ENCODE data around the gene SKIL.

DNA sequence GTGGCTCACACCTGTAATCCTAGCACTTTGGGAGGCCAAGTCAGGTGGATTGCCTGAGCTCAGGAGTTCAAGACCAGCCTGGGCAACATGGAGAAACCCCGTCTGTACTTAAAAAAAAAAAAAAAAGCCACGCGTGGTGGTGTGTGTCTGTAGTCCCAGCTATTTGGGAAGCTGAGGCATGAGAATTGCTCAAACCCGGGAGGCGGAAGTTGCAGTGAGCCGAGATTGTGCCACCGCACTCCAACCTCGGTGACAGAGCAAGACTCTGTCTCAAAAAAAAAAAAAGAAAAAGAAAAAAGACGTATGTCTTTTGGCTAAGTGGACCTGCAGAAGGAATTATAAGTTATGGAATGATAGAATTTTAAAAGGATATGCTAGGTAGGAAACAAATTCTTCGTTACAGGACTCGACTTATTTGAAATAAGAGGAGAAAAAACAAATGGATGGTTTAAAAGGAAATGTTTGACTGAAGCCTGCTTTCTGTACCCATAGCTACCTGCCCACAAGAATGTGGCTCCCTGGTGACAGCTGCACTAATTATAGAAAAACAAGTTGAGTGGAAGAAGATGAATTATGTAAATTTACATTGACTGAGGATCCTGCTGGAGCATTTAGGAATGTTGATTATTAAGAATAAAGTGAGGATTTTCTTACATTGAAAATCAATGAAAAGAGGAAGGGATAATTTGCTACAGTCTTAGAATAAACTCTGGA is 36.0 kb upstream of the SKIL start:
- TF ChIP-seq, protein P1, sequence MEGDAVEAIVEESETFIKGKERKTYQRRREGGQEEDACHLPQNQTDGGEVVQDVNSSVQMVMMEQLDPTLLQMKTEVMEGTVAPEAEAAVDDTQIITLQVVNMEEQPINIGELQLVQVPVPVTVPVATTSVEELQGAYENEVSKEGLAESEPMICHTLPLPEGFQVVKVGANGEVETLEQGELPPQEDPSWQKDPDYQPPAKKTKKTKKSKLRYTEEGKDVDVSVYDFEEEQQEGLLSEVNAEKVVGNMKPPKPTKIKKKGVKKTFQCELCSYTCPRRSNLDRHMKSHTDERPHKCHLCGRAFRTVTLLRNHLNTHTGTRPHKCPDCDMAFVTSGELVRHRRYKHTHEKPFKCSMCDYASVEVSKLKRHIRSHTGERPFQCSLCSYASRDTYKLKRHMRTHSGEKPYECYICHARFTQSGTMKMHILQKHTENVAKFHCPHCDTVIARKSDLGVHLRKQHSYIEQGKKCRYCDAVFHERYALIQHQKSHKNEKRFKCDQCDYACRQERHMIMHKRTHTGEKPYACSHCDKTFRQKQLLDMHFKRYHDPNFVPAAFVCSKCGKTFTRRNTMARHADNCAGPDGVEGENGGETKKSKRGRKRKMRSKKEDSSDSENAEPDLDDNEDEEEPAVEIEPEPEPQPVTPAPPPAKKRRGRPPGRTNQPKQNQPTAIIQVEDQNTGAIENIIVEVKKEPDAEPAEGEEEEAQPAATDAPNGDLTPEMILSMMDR (IDR thresholded peaks at IDR 0.05; ENCODE audit: low read length), result no peak
- TF ChIP-seq EZH2 (IDR thresholded peaks at IDR 0.05; ENCODE audit: borderline replicate concordance, low read length), result no peak

All from OCI-LY1 (cell line).